Memory B cell (primary cell): Measurements from ENCODE around the gene GABRB3.

Experiments
- ATAC-seq: fragments of 150-1000 bp; cut with Tn5 transposase; 2 replicates; pipeline ENCODE4 v1.10.0; 2021; ENCODE audit warnings: low read depth, mild to moderate bottlenecking, moderate library complexity
- DNase-seq, 2 donors: peaks; one replicate each; pipeline ENCODE4 v3.0.0; 2022; ENCODE audit warnings: low spot score in 2 of 2
- H3K27ac Mint-ChIP-seq: one replicate; pipeline ENCODE4 v1.8.0; 2022; ENCODE audit warnings: mild to moderate bottlenecking, moderate library complexity, mixed read lengths
- H3K27me3 Mint-ChIP-seq: one replicate; pipeline ENCODE4 v1.8.0; 2022; ENCODE audit warnings: mixed read lengths
- H3K36me3 Mint-ChIP-seq: one replicate; pipeline ENCODE4 v1.8.0; 2022; ENCODE audit warnings: mild to moderate bottlenecking, mixed read lengths
- H3K4me1 Mint-ChIP-seq: one replicate; pipeline ENCODE4 v1.8.0; 2022; ENCODE audit warnings: mixed read lengths
- H3K4me3 Mint-ChIP-seq: one replicate; pipeline ENCODE4 v1.8.0; 2022; ENCODE audit warnings: mild to moderate bottlenecking, moderate library complexity, mixed read lengths
- H3K9me3 Mint-ChIP-seq: one replicate; pipeline ENCODE4 v1.8.0; 2022; ENCODE audit warnings: mixed read lengths

GABRB3 gene

GRCh38 chr15:26676115-26676514 lies 96.8 kb downstream of the GABRB3 start:
- no peaks in the 10 kb centered on the region for H3K27me3 Mint-ChIP-seq
- H3K27ac Mint-ChIP-seq, result no peak overlapping the region
- H3K36me3 Mint-ChIP-seq, result no peaks in the 10 kb centered on the region
- no peak overlapping the region for H3K4me3 Mint-ChIP-seq
- DNase-seq (no peak), ATAC-seq (no peak)
- no peaks in the 10 kb centered on the region for H3K4me1 Mint-ChIP-seq
- peaks cover 3% of the 10 kb centered on the region for H3K9me3 Mint-ChIP-seq

DNA sequence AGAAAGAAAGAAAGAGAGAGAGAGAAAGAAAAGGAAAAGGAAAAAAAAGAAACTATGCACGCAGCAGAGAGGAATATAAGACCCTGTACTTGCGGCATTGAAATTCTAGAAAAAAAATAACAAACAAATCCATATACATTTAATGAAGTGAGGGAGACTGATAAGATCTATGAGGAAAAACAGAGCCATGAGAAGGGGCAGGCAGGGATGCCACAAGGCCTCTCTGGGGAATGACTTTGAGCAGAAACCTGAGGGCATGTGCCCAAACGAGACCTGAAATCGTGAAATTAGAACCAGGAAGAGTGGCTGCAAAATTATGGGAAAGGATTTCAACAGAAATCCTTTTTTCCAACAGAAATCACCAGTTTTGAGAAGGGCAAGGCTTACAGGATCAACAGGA lies 98.4 kb downstream of the GABRB3 start:
- Mint-ChIP-seq H3K9me3 (peaks cover 5% of the 10 kb centered on the region), H3K4me3 (no peak overlapping the region), H3K4me1 (no peaks in the 10 kb centered on the region), H3K27me3 (no peaks in the 10 kb centered on the region), H3K36me3 (no peaks in the 10 kb centered on the region), H3K27ac (no peak overlapping the region)
- no peak for DNase-seq
- ATAC-seq, result no peak

DNA sequence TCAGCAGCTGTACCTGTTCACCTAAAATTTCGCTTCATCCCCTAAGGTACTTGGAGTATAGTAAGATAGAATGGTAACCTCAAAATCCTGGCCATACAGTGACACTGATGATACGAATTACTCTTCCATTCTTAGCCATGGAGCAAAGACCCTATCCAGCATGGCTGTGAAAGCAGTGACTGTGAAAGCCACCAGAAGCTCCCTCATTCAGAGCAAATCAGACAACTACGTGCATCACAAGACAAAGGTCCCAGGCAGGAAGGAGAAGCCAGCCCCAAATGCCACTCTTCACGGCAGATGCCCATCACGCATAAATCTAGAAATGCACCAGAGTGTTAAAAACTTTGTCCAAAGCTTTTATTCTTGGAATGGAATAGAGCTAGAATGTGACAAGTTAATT lies 99.4 kb downstream of the GABRB3 start:
- Mint-ChIP-seq H3K4me3 (no peak overlapping the region), H3K36me3 (no peaks in the 10 kb centered on the region), H3K27ac (no peak overlapping the region), H3K4me1 (no peaks in the 10 kb centered on the region), H3K9me3 (peaks cover 5% of the 10 kb centered on the region), H3K27me3 (no peaks in the 10 kb centered on the region)
- DNase-seq, result no peak
- no peak for ATAC-seq

DNA sequence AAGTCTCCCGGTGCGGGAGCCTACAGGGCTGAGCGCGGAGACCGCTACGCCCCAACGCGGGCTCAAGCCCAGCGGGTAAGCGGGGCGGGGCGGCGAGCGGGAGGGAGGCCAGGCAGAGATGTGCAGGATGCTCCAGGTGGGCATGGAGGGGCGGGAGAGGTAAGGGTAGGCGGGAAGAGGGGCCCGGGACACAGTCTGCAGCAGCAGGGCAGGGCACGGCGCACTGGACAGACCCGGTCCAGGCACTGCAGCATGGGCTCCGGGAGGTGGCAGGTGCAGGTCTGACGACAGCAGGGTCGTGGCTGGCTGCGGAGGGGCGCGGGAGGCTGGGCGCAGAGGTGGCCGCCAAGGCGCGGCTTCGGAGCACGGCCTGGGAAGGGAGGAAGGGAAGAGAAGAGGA lies 102.8 kb downstream of the GABRB3 start:
- Mint-ChIP-seq H3K9me3 (peaks cover 4% of the 10 kb centered on the region), H3K27me3 (no peaks in the 10 kb centered on the region), H3K36me3 (no peaks in the 10 kb centered on the region), H3K4me1 (no peaks in the 10 kb centered on the region), H3K4me3 (no peak overlapping the region), H3K27ac (no peak overlapping the region)
- ATAC-seq, result no peak
- DNase-seq, result no peak

- Mint-ChIP-seq H3K36me3 (no peaks in the 10 kb centered on the region), H3K9me3 (peaks cover 3% of the 10 kb centered on the region), H3K27me3 (no peaks in the 10 kb centered on the region), H3K4me1 (no peaks in the 10 kb centered on the region), H3K27ac (no peak overlapping the region), H3K4me3 (no peak overlapping the region)
- ATAC-seq (no peak), DNase-seq (no peak)
These were observed 105.5 kb downstream of the GABRB3 start for GRCh38 chr15:26667222-26667988.

- H3K36me3 Mint-ChIP-seq, result no peaks in the 10 kb centered on the region
- no peak overlapping the region for H3K4me3 Mint-ChIP-seq
- no peak overlapping the region for H3K27ac Mint-ChIP-seq
- no peak for DNase-seq
- H3K9me3 Mint-ChIP-seq, result peaks cover 3% of the 10 kb centered on the region
- H3K27me3 Mint-ChIP-seq, result no peaks in the 10 kb centered on the region
- no peak for ATAC-seq
- no peaks in the 10 kb centered on the region for H3K4me1 Mint-ChIP-seq
These were observed 106.7 kb downstream of the GABRB3 start for GRCh38 chr15:26665957-26666791.

GRCh38 chr15:26662283-26662682 lies 110.6 kb downstream of the GABRB3 start:
- Mint-ChIP-seq H3K4me1 (no peaks in the 10 kb centered on the region), H3K9me3 (peaks cover 3% of the 10 kb centered on the region), H3K27ac (no peak overlapping the region), H3K36me3 (no peaks in the 10 kb centered on the region), H3K27me3 (no peaks in the 10 kb centered on the region), H3K4me3 (no peak overlapping the region)
- ATAC-seq (no peak), DNase-seq (no peak)

DNA sequence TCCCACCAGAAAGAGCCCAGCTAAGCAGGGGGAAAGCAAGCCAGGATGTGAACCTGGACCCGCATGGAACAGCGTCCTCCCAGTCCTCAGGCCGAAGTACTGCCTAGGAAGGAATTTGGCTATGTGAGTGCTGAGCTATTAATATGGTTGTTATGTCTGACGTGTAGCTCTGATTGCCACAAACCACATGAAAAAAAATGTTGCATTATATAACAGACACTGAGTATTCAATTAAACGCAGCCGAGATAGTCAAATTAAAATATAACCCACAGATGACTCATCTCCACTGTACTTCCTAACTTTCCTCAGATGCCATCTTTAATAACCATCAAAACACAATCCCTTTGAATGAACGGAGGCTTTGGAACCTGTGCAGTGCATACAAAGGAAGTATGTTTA lies 111.1 kb downstream of the GABRB3 start:
- Mint-ChIP-seq H3K9me3 (peaks cover 3% of the 10 kb centered on the region), H3K27me3 (no peaks in the 10 kb centered on the region), H3K4me1 (no peaks in the 10 kb centered on the region), H3K4me3 (no peak overlapping the region), H3K27ac (no peak overlapping the region), H3K36me3 (no peaks in the 10 kb centered on the region)
- DNase-seq (no peak), ATAC-seq (no peak)

- Mint-ChIP-seq H3K36me3 (no peaks in the 10 kb centered on the region), H3K4me3 (no peak overlapping the region), H3K27ac (no peak overlapping the region), H3K9me3 (peaks cover 3% of the 10 kb centered on the region), H3K27me3 (no peaks in the 10 kb centered on the region), H3K4me1 (no peaks in the 10 kb centered on the region)
- DNase-seq (no peak), ATAC-seq (no peak)
These were observed 111.8 kb downstream of the GABRB3 start for GRCh38 chr15:26661107-26661506.

- Mint-ChIP-seq H3K27ac (no peak overlapping the region), H3K36me3 (no peaks in the 10 kb centered on the region), H3K27me3 (no peaks in the 10 kb centered on the region), H3K4me3 (no peak overlapping the region), H3K4me1 (no peaks in the 10 kb centered on the region), H3K9me3 (peaks cover 3% of the 10 kb centered on the region)
- ATAC-seq (no peak), DNase-seq (no peak)
These were observed 112.6 kb downstream of the GABRB3 start for GRCh38 chr15:26660241-26660640.

DNA sequence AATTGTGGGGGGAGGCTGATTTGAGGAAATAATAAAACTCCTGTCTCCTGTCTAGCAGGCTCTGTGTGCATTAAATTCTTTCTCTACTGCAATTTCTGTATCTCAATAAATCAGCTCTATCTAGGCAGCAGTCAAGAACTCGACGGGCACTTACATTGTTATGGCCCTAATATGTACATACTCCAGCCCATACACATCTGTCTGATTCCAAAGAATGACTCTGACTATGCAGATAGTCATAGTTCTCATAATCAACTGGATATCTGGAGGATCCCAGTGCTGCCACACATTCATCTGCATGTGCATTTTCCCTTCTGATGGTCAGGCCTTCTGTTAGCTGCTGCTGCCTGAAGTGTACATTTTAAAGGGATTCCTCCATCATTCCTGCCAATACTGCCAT lies 114.6 kb downstream of the GABRB3 start:
- no peak for DNase-seq
- Mint-ChIP-seq H3K9me3 (peaks cover 3% of the 10 kb centered on the region), H3K4me1 (no peaks in the 10 kb centered on the region), H3K27me3 (no peaks in the 10 kb centered on the region), H3K4me3 (no peak overlapping the region), H3K36me3 (no peaks in the 10 kb centered on the region), H3K27ac (no peak overlapping the region)
- no peak for ATAC-seq

DNA sequence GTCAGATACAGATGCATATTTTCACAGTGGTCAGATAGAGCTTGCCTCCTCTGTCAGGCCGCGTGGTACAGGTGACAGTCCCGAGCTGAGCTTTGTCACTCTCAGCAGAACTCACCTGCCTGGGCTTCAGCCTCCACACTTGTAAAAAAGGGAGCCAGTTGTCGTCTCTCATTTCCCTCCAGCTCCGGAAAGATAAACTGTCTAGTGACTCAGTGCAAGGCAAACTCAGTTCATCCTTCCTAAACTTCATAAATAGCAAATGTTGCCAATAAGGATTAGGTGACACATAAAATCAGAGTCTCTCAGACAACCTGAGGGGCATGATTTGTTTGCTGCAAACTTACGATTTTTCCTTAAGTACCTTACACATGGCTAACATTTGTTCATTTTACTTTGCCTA lies 116.8 kb downstream of the GABRB3 start:
- no peak overlapping the region for H3K27ac Mint-ChIP-seq
- no peaks in the 10 kb centered on the region for H3K36me3 Mint-ChIP-seq
- no peak for ATAC-seq

DNA sequence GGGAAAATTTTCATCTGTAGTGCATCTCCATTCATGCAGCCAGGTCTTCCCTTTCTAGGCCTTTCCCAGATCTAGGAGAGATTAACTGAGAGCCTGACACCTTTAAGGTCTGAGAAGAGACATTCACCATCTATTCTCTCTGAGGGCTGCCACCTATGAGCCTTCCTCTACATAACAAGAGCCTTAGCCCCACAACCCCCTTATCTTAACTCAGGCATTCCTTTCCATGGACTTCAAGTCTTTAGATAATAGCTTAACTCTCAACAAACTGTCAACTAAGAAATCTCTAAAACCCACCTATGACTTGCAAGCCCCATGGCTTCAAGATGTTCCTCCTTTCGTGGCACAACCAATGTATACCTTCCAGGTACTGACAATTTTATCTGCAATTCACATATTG lies 121.0 kb downstream of the GABRB3 start:
- no peak overlapping the region for H3K4me3 Mint-ChIP-seq
- ATAC-seq, result no peak
- peaks cover 19% of the 10 kb centered on the region for H3K9me3 Mint-ChIP-seq

More for the DNA sequence above, 116.8 kb downstream of the GABRB3 start:
- Mint-ChIP-seq H3K9me3 (peaks cover 6% of the 10 kb centered on the region), H3K4me3 (no peak overlapping the region), H3K27me3 (no peaks in the 10 kb centered on the region), H3K4me1 (no peaks in the 10 kb centered on the region)
- DNase-seq, result no peak

DNA sequence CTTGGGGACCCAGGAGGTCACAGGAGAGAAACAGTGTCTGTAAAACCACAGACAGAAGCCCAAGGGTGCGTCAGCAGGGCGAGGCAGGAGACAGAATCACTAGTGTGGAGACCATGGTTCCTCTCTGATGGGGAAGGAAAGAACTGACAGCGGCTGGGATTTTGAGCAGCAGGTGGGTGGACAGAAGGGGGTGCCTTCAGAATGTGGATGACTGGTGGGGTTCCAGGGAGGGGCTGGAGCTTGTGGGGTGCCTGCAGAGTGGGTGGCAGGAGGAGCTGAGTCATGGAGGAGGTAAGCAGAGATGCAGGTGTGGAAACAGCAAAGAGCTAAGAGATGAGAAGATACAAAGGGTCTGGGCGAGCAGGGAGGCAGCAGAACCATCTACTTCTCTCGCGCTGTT lies 124.2 kb downstream of the GABRB3 start:
- H3K9me3 Mint-ChIP-seq, result peaks cover 21% of the 10 kb centered on the region
- no peak overlapping the region for H3K4me3 Mint-ChIP-seq
- no peak overlapping the region for H3K27ac Mint-ChIP-seq
- DNase-seq, result no peak
- H3K36me3 Mint-ChIP-seq, result no peaks in the 10 kb centered on the region
- H3K4me1 Mint-ChIP-seq, result no peaks in the 10 kb centered on the region
- ATAC-seq, result no peak
- H3K27me3 Mint-ChIP-seq, result no peaks in the 10 kb centered on the region

More for the DNA sequence above, 121.0 kb downstream of the GABRB3 start:
- DNase-seq, result no peak
- H3K4me1 Mint-ChIP-seq, result no peaks in the 10 kb centered on the region
- H3K27me3 Mint-ChIP-seq, result no peaks in the 10 kb centered on the region
- no peaks in the 10 kb centered on the region for H3K36me3 Mint-ChIP-seq
- H3K27ac Mint-ChIP-seq, result no peak overlapping the region
